IPS-20b (cell line): ENCODE data around the gene PCGF6.

Source experiments
- H3K27ac ChIP-seq: one replicate; pipeline ENCODE4 v1.5.1; 2013; ENCODE audit warnings: low read length
- H3K27me3 ChIP-seq: 2 replicates; pipeline ENCODE4 v1.6.1; 2013; ENCODE audit warnings: mild to moderate bottlenecking, low read length, inconsistent platforms; ENCODE audit not compliant: insufficient read depth
- H3K36me3 ChIP-seq: 2 replicates; pipeline ENCODE4 v1.6.1; 2013; ENCODE audit warnings: low read depth, mild to moderate bottlenecking, inconsistent platforms, low read length, moderate library complexity; ENCODE audit not compliant: insufficient read depth
- H3K4me1 ChIP-seq: 2 replicates; pipeline ENCODE4 v1.6.1; 2013; ENCODE audit warnings: mild to moderate bottlenecking, control low read depth, inconsistent platforms, low read length, moderate library complexity; ENCODE audit not compliant: insufficient read depth
- H3K4me3 ChIP-seq: 2 replicates; pipeline ENCODE4 v1.5.1; 2013; ENCODE audit warnings: mild to moderate bottlenecking, low read length, inconsistent platforms
- H3K9ac ChIP-seq: 2 replicates; pipeline ENCODE4 v1.6.1; 2013; ENCODE audit warnings: low read depth, mild to moderate bottlenecking, inconsistent platforms, low read length, moderate library complexity
- H3K9me3 ChIP-seq: 2 replicates; pipeline ENCODE4 v1.6.1; 2013; ENCODE audit warnings: mild to moderate bottlenecking, low read depth, low read length, inconsistent platforms; ENCODE audit not compliant: insufficient read depth

Gene PCGF6, protein sequence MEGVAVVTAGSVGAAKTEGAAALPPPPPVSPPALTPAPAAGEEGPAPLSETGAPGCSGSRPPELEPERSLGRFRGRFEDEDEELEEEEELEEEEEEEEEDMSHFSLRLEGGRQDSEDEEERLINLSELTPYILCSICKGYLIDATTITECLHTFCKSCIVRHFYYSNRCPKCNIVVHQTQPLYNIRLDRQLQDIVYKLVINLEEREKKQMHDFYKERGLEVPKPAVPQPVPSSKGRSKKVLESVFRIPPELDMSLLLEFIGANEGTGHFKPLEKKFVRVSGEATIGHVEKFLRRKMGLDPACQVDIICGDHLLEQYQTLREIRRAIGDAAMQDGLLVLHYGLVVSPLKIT

DNA sequence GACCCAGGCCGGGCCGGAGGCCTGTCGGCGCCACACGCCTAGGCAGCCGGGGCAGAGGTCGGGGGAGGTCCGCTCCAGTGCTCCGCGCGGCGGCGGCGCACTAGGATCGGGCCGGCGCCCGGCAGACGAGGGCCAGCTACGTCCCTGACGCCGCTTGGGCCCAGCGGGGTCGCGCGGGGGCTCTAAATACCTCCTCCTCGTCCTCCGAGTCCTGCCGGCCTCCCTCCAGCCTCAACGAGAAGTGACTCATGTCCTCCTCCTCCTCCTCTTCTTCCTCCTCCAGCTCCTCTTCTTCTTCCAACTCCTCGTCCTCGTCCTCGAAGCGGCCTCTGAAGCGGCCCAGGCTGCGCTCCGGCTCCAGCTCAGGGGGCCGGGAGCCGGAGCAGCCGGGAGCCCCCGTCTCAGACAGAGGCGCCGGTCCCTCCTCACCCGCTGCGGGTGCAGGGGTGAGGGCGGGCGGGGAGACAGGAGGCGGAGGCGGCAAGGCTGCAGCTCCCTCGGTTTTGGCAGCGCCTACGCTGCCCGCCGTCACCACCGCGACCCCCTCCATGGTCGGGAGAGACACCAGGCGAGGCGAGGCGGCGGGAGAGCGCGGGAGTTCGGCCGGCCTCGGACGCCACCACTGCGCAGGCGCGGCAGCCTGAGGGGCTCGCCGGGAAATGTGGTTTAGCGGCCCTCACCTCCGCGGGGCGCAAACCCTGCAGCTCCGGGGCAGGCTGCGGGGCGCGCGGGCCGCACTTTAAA lies at the start of gene PCGF6:
TSS of gene PCGF6 (minus strand) at position 624 of the 744 bp plus-strand sequence. CDS start at position 550, 74 bp downstream.
- Histone ChIP-seq H3K36me3 (peaks cover 28% of the 10 kb centered on the region), H3K4me1 (peaks cover 3% of the 10 kb centered on the region; the same call in 1 of the 2 replicates), H3K4me3 (peak within 1 kb of the TSS; percentile 83), H3K27me3 (no peaks in the 10 kb centered on the region), H3K9ac (peak within 1 kb of the TSS; percentile 87), H3K27ac (peak within 1 kb of the TSS; percentile 24), H3K9me3 (no peaks in the 10 kb centered on the region)

- H3K36me3 ChIP-seq, result peaks cover 61% of the 10 kb centered on the region
- H3K9ac ChIP-seq, result peak overlapping the region; percentile 94
- H3K9me3 ChIP-seq, result no peaks in the 10 kb centered on the region
- H3K27me3 ChIP-seq, result no peaks in the 10 kb centered on the region
- H3K27ac ChIP-seq, result no peak overlapping the region
- no peaks in the 10 kb centered on the region for H3K4me1 ChIP-seq
- peak overlapping the region; percentile 100 for H3K4me3 ChIP-seq
These were observed 46.4 kb upstream of the PCGF6 start for GRCh38 chr10:103397191-103397825.

DNA sequence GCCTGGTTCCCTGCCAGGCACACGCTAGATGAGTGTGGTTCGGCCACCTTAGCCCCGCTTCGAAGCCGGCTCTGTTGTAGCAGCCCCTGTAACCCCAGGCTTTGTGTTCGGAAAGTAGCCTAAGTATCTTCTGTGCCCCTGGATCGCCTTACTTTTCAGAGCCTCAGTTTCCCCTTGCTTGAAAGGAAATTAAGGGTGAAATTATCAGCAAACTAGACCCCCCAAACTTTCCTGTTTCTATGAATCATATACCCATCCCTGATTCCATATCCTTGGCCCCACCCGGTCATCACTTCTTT lies 45.8 kb upstream of the PCGF6 start:
- no peaks in the 10 kb centered on the region for H3K9me3 ChIP-seq
- H3K27ac ChIP-seq, result peak overlapping the region; percentile 7
- H3K4me3 ChIP-seq, result peak overlapping the region; percentile 100
- H3K36me3 ChIP-seq, result peaks cover 62% of the 10 kb centered on the region
- peak overlapping the region; percentile 94 for H3K9ac ChIP-seq
- H3K27me3 ChIP-seq, result no peaks in the 10 kb centered on the region
- H3K4me1 ChIP-seq, result no peaks in the 10 kb centered on the region

DNA sequence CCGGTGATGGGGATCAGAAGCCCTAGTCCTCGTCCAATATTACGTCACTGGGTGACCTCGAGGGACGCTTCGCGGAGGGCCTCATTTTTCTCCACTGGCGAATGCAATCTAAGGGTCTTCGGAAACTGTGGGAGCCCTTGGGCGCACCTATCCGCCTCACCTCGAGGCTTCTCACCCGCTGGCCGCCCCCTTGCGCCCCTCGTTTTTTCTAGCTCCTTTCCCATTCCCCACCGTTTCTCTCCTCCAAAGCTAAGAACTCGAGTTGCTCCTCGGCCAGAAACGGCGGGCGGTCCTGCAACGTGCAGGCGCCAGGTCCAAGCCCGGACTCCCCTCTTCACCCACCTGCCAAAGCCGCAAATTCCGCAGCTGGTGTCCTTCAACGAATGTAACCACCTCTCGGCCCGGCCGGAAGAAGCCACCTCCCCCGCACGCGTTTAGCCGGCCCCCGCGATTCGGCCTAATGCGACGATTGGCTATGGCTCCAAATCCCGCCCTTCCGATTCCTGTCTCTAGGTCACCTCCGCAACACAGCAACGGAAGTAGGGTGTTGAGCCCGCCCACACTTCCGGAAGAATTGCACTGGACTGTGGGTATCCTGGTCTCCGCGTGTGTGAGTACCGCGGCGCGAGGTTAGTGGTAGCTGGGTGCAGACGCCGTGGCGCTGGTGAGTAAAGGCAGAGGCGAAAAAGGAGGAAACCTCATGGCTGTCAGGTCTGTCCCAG lies 45.3 kb upstream of the PCGF6 start, which contains the start of the genes ATP5MK and PDCD11:
TSS of gene ATP5MK (minus strand) at position 409 of the 722 bp plus-strand sequence. CDS start 4,018 bp downstream, outside the sequence.
TSS of gene PDCD11 (plus strand) at position 560 of the 722 bp plus-strand sequence. CDS start 1,801 bp downstream, outside the sequence.
- H3K27me3 ChIP-seq, result no peaks in the 10 kb centered on the region
- peak within 1 kb of the TSS; percentile 71 for H3K27ac ChIP-seq
- no peaks in the 10 kb centered on the region for H3K4me1 ChIP-seq
- no peaks in the 10 kb centered on the region for H3K9me3 ChIP-seq
- H3K9ac ChIP-seq, result peak within 1 kb of the TSS; percentile 94
- H3K4me3 ChIP-seq, result peak within 1 kb of the TSS; percentile 100
- H3K36me3 ChIP-seq, result peaks cover 62% of the 10 kb centered on the region

GRCh38 chr10:103395754-103396066 lies 44.8 kb upstream of the PCGF6 start:
- H3K27me3 ChIP-seq, result no peaks in the 10 kb centered on the region
- no peaks in the 10 kb centered on the region for H3K9me3 ChIP-seq
- no peaks in the 10 kb centered on the region for H3K4me1 ChIP-seq
- peak overlapping the region; percentile 100 for H3K4me3 ChIP-seq
- H3K36me3 ChIP-seq, result peaks cover 64% of the 10 kb centered on the region
- H3K9ac ChIP-seq, result peak overlapping the region; percentile 90
- H3K27ac ChIP-seq, result peak overlapping the region; percentile 71

DNA sequence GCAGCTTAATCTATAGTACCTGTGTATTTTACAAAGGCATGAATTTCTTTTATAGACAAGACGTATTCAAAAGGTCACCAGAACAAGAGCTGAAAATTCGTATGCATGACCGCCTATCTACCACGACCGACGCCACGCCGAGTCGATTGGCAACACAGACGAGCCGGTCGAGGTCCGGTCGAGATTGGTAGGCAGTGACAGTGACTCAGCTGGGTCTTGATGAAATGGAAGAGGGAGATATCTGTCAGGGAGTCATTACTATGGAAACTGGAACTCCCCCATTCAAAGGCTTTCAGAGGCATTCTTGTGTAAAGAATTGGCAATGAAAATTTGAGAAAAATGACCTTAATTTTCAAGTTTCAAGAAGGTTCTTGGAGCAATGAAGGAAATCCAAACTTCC lies 43.2 kb upstream of the PCGF6 start:
- H3K9ac ChIP-seq, result no peak overlapping the region
- peaks cover 62% of the 10 kb centered on the region for H3K36me3 ChIP-seq
- no peak overlapping the region for H3K27ac ChIP-seq
- H3K9me3 ChIP-seq, result no peaks in the 10 kb centered on the region
- no peak overlapping the region for H3K4me3 ChIP-seq
- H3K4me1 ChIP-seq, result no peaks in the 10 kb centered on the region
- no peaks in the 10 kb centered on the region for H3K27me3 ChIP-seq

DNA sequence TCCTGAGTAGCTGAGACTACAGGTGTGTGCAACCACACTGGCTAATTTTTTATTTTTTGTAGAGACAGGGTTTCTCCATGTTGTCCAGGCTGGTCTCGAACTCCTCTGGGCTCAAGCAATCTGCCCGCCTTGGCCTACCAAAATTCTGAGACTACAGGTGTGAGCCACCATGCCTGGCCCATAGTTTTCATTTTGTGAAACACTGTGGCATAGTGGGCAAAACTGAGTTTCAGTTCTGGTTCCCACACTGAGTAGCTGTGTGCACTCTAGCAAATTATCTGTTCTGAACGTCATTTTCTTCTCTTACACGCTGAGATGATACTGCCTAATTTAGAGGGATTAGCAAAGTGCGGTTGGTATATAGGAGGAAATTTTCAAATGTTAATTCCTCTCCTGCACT lies 31.8 kb upstream of the PCGF6 start:
- Histone ChIP-seq H3K27ac (no peak overlapping the region), H3K9me3 (no peaks in the 10 kb centered on the region), H3K4me3 (no peak overlapping the region), H3K4me1 (no peaks in the 10 kb centered on the region), H3K27me3 (no peaks in the 10 kb centered on the region), H3K36me3 (peaks cover 60% of the 10 kb centered on the region), H3K9ac (no peak overlapping the region)

DNA sequence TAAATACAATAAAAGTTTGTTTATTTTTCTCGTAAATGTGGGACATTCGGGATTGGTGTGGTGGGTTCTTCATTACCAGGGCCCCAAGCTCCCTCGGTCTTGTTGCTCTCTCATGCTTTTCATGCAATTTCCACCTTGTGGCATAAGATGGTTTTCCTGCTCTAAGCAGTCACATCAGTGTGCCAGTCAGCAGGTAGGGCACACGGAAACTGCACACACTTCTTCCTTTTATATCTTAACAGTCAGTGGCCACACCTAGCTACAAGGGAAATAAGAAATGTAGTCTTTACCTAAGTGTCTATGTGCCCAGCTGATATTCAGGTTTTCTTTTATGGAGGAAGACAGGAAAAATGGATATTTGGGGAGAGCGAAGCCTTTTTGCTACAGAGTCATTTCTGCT lies 23.3 kb upstream of the PCGF6 start:
- peaks cover 42% of the 10 kb centered on the region for H3K36me3 ChIP-seq
- no peak overlapping the region for H3K4me3 ChIP-seq
- no peaks in the 10 kb centered on the region for H3K4me1 ChIP-seq
- no peak overlapping the region for H3K9ac ChIP-seq
- no peak overlapping the region for H3K27ac ChIP-seq
- no peaks in the 10 kb centered on the region for H3K9me3 ChIP-seq
- H3K27me3 ChIP-seq, result no peaks in the 10 kb centered on the region

DNA sequence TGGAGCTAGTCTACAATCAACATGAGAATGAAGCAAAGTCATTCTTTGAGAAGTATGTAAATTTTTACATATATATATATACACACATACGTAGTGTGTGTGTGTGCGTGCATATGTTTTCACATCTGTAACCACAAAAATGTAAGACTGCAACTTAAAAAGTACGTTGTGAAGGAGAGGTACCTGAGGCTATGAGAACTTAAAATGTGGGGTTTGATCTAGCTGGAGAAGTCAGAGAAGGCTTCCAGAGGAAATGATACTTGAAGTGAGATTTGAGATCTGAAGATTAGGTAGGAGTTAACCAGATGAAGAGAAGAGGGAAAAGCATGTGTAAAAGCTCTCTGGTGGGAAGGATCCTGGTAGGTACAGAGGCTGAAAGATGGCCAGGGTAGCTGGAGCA lies 22.6 kb upstream of the PCGF6 start:
- no peak overlapping the region for H3K27ac ChIP-seq
- H3K4me1 ChIP-seq, result no peaks in the 10 kb centered on the region
- H3K4me3 ChIP-seq, result no peak overlapping the region
- no peak overlapping the region for H3K9ac ChIP-seq
- H3K27me3 ChIP-seq, result no peaks in the 10 kb centered on the region
- H3K9me3 ChIP-seq, result no peaks in the 10 kb centered on the region
- H3K36me3 ChIP-seq, result peaks cover 38% of the 10 kb centered on the region

DNA sequence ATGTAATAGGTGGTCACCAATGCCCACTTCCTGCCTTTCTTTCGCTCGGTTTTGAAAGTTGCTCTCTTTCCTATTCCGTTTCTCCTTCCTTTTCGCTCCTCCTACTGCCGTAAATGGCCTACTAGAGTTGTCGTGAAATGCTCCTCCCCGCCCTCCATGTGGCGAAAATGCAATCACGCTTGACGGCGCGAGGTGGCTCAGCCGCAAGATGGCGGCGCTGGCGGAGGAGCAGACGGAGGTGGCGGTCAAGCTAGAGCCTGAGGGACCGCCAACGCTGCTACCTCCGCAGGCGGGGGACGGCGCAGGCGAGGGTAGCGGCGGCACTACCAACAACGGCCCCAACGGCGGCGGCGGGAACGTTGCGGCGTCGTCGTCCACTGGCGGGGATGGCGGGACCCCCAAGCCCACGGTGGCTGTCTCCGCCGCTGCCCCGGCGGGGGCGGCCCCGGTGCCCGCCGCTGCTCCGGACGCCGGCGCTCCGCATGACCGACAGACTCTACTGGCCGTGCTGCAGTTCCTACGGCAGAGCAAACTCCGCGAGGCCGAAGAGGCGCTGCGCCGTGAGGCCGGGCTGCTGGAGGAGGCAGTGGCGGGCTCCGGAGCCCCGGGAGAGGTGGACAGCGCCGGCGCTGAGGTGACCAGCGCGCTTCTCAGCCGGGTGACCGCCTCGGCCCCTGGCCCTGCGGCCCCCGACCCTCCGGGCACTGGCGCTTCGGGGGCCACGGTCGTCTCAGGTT lies 17.0 kb upstream of the PCGF6 start, which contains the start of gene TAF5:
TSS of gene TAF5 (plus strand) at position 195 of the 737 bp plus-strand sequence. CDS start at position 209, 14 bp downstream.
- Histone ChIP-seq H3K9ac (peak within 1 kb of the TSS; percentile 69; the same call in 1 of the 2 replicates), H3K9me3 (no peaks in the 10 kb centered on the region), H3K27ac (no peak within 1 kb of the TSS), H3K4me3 (peak within 1 kb of the TSS; percentile 83), H3K27me3 (no peaks in the 10 kb centered on the region), H3K36me3 (no peaks in the 10 kb centered on the region), H3K4me1 (no peaks in the 10 kb centered on the region)
